GM21619 (cell line): ENCODE data around the gene BEGAIN.

Experiments
- ATAC-seq: cut with Tn5 transposase; IDR thresholded peaks from one replicate; pipeline ENCODE4 v1.9.1; 2021; ENCODE audit not compliant: unreplicated experiment

BEGAIN gene

DNA sequence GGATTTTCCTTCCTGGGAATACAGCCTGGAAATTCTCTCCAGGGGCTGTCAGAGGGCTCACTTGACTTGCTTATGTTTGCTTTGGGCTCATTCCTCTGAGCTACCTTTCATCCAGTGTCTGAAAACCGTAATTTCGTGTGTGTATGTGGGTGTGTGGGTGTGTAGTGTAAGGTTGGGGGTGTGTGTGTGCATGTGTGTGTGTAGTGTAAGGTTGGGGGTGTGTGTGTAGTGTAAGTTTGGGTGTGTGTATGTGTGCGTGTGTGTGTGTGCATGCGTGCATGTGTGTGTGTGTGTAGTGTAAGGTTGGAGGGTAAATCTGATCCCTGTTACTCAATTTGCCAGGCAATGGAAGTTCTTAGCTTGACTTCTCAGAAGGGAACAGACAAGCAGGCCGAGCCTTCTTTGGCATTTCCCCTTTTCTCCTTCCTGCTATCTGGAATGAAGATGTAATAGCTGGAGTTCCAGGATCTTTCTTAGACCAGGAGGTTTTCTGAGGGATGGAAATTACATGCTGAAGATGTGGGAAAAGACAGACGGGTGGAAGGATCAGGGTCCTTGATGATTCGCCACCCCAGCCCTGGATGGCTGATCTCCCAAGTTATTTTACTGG, 15.5 kb upstream of the BEGAIN start:
- no peak for ATAC-seq

DNA sequence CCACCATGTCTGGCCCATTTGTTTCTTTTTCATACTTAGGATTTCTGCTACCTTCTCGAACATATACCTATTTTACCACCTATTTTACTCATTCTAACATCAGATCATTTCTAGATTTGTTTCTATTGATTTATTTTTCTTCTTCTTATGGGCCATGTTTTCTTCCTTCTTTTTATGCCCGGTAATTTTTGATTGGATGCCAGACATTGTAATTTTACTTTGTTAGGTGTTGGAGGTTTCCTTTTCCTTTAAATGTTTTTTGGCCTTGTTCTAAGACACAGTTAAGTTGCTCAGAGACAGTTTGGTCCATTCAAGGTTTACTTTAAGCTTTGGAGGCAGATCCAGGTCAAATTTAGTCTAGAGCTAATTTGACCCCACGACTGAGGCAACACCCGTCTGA, 14.7 kb upstream of the BEGAIN start:
- ATAC-seq, result no peak

DNA sequence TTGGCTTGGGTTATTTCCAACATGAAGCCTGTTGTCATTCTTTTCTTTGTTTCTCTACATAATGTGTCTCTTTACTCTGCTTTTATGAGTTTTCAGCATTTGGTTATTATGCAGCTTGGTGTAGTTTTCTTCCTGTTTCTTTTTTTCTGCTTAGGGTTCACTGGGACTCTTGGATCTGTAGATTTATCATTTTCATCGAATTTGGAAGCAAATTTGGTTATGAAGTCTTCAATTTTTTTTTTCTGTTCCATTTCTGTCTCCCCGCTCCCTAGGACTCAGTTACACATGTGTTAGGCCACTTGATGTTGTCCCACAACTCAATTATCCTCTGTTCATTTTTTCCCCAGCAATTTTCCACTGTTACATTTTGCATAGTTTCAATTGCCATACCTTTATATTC, 13.8 kb upstream of the BEGAIN start:
- no peak for ATAC-seq

DNA sequence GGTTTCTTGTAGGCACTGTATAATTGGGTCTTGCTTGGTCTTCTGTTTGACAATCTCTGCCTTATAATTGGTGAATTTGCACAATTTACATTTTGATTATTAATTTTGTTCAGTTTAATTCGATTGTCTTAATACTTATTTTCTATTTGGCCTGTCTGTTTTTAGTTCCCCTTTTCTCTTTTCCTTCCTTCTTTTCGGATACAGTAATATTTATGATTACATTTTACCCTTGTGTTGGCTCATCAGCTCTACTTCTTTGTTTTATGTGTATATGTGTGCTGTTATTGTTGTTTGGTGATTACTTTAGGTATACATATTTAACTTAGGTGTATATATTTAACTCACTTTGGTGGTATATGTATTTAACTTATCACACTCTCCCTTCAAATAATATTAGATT, 12.8 kb upstream of the BEGAIN start:
- ATAC-seq, result no peak

DNA sequence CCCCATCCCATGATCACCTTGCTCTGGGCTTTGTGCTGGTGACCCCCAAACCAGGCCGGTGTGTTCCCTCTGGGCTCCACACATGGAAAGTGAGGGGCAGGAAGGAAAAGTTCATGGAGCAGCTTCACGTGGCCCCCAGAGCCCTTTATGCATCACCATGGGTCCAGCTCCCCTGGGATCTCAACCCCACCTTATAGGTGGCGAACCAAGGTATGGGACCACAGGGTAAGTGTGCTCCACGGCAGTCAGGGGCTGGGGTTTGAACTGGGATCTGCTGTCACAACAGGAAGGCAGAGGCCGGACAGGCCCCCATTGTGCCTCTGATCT, 7.4 kb upstream of the BEGAIN start:
- no peak for ATAC-seq

DNA sequence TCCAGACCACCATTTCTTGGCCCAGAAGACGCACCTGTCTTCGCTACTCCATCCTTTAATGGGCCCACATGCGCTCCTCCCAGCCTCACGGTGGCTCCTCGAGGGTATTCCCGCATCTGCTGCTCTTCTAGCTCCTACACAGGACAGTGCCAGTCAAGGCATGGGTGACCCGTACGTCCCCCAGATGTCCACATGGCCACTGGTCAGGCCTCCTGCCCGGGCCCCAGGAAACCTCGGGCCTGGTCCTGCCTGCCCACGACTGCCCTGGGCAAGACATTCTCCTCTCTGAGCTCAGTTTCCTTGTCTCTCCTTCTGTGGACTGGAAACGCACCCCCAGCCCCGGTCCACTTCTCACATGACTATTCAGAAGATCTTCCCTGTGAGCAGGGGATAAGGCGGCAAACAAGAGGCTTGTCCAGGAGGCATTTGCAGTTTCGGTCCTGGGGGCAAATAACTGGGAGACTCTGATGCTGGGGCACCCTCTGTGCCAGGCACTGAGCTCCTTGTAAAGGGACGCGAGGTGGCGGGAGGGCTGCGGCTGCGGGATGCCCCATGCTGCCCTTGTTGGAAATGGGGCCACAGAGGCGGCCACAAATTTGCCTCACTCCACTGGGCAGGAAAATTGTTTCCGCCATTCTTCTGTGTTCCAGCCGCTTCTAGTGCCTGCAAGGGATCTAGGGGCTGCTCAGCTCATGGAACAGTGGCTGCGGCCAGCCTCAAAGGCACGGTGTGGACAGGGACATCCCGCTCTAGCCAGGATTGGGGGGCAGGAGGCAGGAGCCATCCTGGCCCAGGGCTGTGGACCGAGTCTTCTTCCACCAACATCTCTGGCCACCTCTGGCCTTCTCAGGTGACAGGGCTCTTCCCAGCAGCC, 6.8 kb upstream of the BEGAIN start:
- no peak for ATAC-seq

DNA sequence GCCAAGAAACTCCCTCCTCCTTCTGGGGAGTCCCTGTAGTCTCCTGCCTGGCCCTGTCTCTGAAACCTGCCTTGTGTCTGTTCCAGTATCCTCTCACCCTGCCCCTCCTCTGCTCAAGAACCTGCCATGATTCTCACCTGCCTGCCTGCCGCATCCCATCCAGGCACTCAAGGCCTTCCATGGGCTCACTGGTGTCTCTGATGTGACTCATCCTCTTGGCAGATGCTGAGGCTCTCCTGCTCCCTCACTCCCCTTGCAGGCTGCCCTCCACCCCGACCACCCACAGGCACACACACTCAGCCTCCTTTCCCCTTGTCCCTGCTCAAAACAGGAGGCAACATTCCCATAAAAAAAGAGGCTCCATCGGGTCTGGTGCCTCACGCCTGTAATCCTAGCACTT, 5.8 kb upstream of the BEGAIN start:
- ATAC-seq, result no peak

DNA sequence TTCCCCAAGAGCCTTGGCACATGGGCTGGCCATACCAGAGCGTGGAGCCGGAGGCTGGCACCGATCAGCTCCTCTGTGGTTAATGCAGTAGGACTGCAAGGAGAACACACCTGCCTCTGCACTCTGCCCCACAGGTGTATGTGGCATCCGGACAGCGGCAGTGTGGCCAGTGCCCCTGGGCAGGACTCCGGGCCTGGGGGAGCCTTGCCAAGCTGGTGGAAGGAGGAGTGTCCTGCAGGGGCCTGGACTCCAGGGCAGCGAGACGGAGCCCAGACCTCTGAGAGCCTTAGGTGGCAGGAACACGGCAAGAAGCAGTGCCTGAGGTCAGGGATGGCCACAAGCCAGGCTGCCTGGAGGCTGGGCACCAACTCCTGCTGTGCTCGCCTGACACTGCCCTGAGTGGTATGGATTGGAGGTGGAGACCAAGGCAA, 5.3 kb upstream of the BEGAIN start:
- no peak for ATAC-seq

DNA sequence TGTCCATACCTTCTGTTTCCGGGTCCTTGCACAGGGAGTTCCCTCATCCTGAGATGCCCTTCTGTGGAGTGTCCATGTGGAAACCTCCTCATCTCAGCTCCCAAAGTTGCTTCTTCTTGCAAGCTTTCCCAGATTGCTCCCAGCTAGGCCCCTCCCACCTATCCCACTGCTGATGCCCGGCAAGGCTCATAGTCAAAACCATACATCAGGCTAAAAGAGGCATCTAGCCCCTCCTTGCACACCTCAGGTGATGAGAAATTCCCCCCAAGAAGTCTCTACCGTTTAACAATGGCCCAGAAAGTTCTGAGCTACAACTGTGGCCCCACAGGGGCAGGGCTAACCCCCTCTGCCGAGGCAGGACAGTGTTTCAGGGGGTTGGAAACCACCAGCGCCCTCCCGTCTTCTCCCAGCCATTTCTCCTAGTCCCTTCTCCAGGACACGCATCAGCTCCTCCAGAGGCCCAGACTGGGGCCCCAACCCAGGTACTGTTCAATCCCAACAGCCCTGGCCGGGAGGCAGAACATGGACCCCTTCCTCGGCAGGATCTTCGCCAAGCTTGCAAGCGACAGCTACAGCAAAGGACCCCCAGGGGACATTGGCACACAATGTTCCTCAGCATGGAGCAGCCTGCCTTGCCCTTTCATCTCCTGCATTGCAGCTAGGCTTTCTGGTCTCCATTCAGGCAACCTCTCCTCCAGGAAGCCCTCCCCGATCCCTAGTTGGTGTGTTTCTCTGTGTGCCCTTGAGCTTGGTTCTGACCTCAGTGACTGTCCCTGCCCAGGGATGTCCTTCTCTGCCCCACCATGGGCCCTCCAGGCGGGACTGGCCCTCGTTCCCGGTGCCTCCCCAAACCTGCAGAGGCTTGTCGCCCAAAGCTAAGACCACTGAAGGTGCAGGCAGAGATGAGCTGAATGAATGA, 4.5 kb upstream of the BEGAIN start:
- no peak for ATAC-seq

DNA sequence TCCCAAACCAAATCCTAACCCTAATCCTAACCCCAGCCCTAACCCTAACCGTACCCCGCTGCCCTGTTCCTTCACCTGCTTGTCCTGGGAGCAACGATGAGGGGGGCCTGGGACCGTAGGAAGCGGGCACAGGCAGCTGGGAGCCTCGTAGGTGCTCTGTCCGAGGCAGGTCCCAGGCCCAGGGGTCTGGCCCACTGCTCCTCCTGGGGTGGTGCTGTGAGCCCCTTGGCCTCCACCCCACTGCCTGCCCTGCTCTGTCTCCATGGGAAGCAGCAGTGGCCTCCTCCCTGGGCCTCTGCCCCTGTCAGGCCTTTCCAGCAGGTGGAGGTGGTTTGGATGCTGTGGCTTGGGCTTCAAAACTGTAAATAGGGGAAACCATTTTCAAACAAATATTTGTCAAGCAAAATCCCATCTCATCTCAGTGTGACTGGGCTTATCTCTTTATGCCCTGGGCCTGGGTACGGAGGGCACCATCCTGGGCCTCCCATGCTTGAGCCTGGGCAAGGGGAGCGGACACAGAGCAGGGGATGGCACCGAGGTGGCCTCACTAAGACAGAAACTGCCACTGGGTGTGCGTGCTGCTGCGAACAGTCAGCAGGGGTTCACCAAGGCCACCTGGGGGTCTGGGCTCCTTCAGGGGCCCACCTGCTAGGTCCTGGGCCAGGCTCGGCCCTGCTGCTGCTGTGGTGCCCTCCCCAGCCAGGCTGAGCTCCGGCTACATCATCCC, 3.7 kb upstream of the BEGAIN start:
- ATAC-seq, result no peak

DNA sequence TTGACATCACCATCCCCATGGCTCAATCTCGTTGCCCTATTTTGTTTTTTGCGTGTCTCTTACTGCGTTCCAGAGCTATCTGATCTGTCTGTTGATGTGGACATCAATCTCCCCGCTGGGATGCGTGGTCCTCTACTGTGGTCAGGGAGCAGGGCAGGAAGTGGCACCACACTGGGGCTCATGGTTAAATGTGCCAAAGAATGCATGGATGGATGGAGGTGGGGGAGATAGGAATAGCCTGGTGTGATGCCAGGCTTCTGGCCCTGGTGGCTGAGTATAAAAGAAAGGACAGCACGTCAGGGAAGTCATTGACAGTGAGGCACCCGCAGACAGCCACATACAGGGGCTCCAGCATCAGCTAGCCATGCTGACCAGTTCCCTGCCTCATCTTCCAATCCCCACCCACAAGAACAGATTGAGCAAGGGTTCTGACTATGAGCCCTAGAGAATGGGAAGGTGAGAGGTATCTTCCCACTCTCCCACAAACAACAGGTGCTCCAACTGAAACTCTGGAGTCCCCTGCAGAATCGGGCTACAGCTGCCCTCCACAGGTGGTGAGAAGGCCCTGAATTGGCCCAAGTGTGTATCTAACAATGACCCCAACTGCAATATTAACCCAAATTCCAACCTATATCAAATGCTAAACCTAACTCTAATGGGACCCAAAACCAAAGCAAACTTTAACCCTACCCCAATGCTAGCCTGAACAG, 2.7 kb upstream of the BEGAIN start:
- no peak for ATAC-seq

DNA sequence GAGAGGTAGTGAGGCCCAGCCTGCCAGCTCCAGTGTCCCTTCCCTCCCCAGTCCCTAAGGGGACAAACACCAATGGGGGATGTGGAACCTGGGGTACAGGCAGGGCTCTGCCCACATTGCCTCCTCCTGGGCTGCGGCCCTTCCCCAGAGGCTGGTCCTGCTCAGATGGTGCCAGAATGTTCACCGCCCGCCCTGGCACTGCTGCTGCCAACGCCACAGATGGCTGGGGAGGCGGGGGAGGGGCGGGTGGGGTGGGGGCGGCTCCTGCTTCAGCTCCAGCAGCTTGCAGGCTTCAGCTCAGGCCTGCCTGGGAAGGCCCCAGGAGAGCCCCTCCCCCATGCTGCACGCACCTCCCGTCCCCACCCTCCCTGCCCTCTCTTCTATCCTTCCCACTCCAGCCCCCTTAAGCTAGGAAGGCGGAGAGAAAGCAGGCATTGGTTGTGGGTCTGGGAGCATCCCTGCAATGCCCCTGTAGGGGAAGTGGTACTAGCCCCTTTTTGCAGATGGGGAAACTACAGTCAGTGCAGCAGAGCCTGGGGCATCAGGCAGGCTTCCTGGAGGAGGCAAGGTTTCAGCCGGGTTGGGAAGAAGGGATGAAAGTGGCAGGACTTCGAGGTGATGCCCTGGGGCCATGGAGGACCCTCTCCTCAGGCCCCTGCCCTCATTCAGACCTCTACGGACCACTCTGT, 2.0 kb upstream of the BEGAIN start:
- no peak for ATAC-seq

DNA sequence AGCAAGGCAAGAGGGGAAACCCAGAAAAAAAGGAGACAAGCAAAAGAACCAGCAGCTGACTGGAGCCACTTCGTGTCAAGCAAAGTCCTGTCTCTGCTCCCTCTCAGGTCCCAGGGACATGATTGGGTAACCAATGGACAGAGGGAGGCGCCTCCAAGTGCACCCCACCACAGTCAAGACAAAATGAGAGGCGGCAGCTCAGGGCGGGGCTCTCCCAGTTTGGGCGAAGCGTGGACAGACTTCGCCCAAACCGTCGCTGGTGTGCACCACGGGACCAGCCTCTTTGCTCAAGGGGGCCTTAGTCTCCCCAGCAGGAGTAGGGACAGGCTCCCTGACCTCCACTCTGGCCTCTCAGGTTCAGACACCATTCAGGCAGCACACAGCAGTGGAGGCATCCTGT, 1.5 kb upstream of the BEGAIN start:
- no peak for ATAC-seq

DNA sequence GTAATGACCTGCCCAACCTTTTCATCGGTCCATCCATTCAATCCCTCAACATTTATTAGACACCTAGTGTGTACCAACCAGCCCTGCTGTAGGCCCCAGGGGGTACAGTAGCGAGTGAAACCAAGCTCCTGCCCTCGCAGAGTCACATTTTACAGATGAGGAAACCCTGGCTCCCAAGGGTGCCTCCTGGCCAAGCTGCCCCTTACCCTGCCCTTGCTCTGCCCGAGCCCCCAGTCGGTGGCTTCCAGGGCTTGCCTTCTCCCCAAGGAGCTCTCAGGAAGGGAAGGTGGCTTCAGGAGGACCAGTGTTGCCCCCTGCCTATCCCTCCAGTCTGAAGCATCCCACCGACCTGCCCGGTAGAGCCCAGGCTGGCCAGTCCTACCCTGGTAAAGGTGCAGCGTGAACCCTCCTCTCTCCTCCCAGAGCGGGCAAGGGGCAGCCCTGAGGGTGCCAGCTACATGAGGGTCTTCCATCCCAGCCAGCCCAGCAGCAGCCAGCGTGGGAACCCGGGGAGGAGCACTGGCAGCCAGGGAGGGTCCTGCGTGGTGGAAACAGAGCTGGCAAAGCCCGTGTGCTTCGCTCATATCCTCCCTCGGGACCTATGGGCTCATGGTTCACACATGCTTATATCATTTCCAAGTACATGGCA, 670 bp upstream of the BEGAIN start:
- ATAC-seq, result no peak

DNA sequence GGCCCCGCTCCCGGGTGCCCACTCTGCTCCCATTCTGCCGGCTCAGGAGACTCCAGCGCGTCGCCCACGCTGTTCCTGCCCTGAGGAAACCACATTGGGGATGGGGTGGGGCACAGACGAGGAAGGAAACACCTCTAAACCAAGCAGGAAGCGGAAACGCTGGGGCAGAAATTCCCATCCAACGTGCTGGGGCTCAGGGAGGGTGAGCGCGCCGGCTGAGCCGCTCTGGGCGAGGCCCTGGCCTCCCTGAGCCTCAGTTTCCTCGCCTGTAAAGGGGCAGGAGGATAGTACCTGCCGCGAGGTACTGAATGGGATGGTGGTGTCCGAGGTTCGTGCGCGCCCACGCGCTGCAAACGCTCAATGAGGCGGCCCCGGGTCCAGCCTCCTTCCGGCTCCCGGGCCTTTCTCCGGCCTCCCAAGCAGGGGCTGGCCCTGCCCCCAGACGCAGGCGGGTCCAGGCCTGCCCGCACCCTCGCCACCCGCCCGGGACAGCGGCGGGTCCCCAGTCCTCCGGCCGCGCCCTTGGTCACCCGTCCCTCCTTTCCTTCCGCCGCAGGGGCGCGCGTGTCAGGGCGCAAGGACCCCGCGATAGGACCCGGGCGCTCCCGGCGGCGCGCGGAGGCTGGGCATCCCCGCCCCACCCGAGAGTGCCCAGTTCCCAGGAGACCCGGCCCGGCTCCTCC, 673 bp downstream of the BEGAIN start:
- ATAC-seq, result no peak

DNA sequence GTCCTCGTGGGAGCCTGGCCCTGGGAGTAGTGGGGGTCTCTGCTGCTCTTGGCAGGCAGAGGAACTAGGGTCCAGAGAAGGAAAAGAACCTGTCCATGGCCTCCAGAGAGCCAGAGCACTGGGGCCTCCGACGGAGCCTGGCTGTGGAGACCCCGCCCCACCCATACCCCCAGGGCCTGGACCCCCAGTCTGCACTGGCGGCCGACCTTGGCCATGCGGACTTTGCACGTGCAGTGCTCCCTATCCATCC, 1.1 kb downstream of the BEGAIN start:
- ATAC-seq, result no peak

DNA sequence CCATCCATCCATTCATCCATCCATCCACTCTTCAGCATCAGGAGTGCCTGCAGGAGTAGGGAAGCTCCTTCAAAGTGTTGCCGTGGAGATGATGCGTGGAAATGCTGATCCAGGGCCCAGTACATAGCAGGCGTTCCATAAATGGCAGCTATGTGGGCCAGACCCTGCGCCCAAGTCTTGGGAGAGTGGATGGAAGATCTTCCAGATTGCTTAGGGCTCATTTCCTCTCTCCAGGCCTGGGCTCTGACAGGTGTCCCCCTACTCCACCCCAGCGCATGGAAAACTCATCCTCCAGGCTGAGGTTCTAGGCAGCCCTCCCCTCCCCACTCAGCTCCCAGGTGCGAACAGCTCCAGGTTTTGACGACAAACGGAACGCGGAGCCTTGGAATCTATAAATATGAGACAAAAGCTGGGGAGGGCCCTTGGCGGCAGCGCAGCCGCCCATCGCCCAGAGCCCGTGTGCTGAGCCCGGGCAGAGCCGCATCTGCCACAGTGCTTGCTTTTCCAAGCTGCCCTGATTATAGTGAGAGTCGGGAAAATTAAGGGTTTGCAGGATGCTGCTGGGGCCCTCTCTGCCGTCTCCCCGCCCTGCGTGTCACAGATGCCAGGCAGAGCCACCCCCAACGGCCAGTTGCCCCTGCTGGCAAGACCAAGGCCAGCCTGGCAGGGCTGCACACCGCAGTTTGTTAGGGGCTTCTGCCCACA, 1.6 kb downstream of the BEGAIN start:
- no peak for ATAC-seq
